ENCODE results near the gene TFPT. TPM values are rescaled to one million over a fixed set of nuclear protein-coding genes. Genes with fewer than 3 reads are reported as not detected.

The TFPT gene
- total and polyA plus RNA-seq, 7 donors = 18.2 to 28.6 (median 22.4) TPM

DNA sequence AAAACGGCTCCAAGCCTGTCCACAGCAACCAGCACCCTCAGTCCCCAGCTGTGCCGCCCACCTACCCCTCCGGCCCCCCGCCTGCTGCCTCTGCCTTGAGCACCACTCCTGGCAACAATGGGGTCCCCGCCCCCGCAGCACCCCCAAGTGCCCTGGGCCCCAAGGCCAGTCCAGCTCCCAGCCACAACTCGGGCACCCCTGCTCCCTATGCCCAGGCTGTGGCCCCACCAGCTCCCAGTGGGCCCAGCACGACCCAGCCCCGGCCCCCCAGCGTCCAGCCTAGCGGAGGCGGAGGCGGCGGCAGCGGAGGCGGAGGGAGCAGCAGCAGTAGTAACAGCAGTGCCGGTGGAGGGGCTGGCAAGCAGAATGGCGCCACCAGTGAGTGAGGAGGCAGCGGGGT, 32.7 kb upstream of the TFPT start:
- TF ChIP-seq, protein P1, sequence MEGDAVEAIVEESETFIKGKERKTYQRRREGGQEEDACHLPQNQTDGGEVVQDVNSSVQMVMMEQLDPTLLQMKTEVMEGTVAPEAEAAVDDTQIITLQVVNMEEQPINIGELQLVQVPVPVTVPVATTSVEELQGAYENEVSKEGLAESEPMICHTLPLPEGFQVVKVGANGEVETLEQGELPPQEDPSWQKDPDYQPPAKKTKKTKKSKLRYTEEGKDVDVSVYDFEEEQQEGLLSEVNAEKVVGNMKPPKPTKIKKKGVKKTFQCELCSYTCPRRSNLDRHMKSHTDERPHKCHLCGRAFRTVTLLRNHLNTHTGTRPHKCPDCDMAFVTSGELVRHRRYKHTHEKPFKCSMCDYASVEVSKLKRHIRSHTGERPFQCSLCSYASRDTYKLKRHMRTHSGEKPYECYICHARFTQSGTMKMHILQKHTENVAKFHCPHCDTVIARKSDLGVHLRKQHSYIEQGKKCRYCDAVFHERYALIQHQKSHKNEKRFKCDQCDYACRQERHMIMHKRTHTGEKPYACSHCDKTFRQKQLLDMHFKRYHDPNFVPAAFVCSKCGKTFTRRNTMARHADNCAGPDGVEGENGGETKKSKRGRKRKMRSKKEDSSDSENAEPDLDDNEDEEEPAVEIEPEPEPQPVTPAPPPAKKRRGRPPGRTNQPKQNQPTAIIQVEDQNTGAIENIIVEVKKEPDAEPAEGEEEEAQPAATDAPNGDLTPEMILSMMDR (IDR thresholded peaks at IDR 0.05) = no peak
- no peak for TF ChIP-seq EP300 (IDR thresholded peaks at IDR 0.05)
- no peak for TF ChIP-seq POLR2A (IDR thresholded peaks at IDR 0.05)
- no peak for TF ChIP-seq POLR2AphosphoS5 (IDR thresholded peaks at IDR 0.05)
- peaks cover 81 to 100% (median 90%) of the 10 kb centered on the region in 4 donors for H3K36me3 ChIP-seq
- WGBS, 2 donors = 88 to 90% methylated on average over 19 of the region's 19 CpGs
- H3K9me3 ChIP-seq = no peaks in the 10 kb centered on the region
- intact Hi-C loops (cut with DNase I) = no loop called here
- H3K27ac ChIP-seq = peak overlapping the region in 2 of 4 donors; percentile 18 to 32
- peaks cover 0 to 14% (median 2%) of the 10 kb centered on the region in 4 donors for H3K4me1 ChIP-seq
- H3K4me3 ChIP-seq = no peak overlapping the region
- no peaks in the 10 kb centered on the region for H3K27me3 ChIP-seq
- DNase-seq = no peak

DNA sequence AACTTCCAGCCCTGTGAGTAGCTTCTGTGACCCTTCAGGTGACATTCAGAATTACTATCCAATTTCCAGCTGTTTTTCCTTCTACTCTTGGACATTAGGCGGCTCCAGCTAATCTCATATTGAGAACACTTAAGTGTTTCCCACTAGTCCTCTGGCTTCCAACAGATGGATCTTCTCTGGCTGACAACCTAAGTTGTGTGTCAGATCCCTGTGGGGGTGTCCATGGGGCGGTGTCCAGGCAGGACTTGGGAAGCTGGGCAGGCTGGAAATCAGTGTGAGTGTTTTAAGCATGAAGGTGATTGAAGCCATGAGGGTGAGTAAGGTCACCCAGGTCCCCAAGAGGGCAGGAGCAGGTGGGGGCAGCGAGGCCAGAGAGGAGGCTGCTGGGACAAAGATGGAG, 32.2 kb upstream of the TFPT start:
- Histone ChIP-seq H3K27ac (peak overlapping the region; percentile 7 to 51 (median 28)), H3K27me3 (no peaks in the 10 kb centered on the region), H3K4me1 (peaks cover 0 to 14% (median 2%) of the 10 kb centered on the region in 4 donors), H3K9me3 (no peaks in the 10 kb centered on the region), H3K4me3 (no peak overlapping the region), H3K36me3 (peaks cover 81 to 100% (median 90%) of the 10 kb centered on the region in 4 donors)
- WGBS, 2 donors = 87 to 94% methylated on average over 3 of the region's 3 CpGs
- peak; percentile 84 for DNase-seq
- intact Hi-C loops (cut with DNase I) = no loop called here
- TF ChIP-seq POLR2AphosphoS5 (IDR thresholded peaks at IDR 0.05) (peak in 3 of 4 donors; percentile 44 to 57 (median 51)), EP300 (IDR thresholded peaks at IDR 0.05) (no peak), POLR2A (IDR thresholded peaks at IDR 0.05) (no peak)
- TF ChIP-seq, protein P1 (IDR thresholded peaks at IDR 0.05) = no peak

DNA sequence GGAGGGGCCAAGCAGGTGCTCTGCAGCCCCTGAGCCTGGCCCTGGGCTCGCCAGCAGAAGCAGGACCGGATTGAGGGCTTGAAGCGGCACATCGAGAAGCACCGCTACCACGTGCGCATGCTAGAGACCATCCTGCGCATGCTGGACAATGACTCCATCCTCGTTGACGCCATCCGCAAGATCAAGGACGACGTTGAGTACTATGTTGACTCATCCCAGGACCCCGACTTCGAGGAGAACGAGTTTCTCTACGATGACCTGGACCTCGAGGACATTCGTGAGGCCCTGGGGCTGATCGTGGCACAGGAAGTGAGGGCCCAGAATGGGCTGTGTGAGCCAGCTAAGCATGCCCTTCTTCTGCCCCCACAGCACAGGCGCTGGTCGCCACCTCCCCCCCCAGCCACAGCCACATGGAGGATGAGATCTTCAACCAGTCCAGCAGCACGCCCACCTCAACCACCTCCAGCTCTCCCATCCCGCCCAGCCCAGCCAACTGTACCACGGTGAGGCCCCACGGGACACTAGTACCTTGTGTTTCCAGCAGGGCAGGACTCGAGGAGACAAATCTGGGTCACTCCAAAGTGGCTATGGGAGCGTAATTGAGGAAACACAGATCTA, 30.2 kb upstream of the TFPT start:
- peaks cover 76 to 92% (median 78%) of the 10 kb centered on the region in 4 donors for H3K36me3 ChIP-seq
- DNase-seq = no peak
- H3K4me3 ChIP-seq = no peak overlapping the region
- TF ChIP-seq POLR2AphosphoS5 (IDR thresholded peaks at IDR 0.05) (no peak), POLR2A (IDR thresholded peaks at IDR 0.05) (no peak), EP300 (IDR thresholded peaks at IDR 0.05) (no peak)
- TF ChIP-seq, protein P1 (IDR thresholded peaks at IDR 0.05) = no peak
- H3K9me3 ChIP-seq = no peaks in the 10 kb centered on the region
- intact Hi-C loops (cut with DNase I) = no loop called here
- peaks cover 0 to 28% (median 10%) of the 10 kb centered on the region in 4 donors for H3K4me1 ChIP-seq
- H3K27me3 ChIP-seq = no peaks in the 10 kb centered on the region
- WGBS, 2 donors = 93 to 95% methylated on average over 28 of the region's 28 CpGs
- no peak overlapping the region for H3K27ac ChIP-seq

DNA sequence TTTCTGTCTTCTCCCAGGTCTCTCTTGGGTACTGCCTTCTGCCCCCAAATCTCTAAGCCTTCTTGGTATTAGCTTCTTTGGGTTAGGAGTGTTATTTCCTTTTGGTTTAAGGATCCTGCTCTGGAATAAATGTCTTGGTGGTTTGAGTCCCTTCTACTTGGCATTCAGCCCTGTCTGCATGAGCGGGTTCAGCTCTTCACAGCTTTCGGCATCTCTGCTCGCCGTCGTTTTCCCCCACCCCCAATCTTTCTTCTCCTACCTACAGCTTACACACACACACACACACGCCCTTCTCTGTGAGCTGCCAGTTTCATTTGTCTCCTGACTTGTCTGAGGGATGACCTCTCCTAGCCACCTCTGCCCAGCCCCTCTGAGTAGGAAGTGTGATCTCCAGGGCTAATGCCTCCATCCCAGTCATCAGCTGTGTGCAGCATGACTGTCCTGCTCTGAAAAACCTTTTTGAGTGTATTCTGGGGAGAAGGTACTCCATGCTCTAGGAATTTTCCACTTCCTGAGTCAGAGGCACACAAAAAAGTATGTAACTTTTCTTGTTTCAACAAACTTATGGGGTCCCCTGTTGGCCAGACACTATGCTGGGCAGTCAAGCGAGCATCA, 26.8 kb upstream of the TFPT start:
- Histone ChIP-seq H3K36me3 (peaks cover 45 to 58% (median 48%) of the 10 kb centered on the region in 4 donors), H3K4me1 (peaks cover 0 to 46% (median 36%) of the 10 kb centered on the region in 4 donors), H3K27me3 (no peaks in the 10 kb centered on the region), H3K27ac (no peak overlapping the region), H3K9me3 (no peaks in the 10 kb centered on the region), H3K4me3 (no peak overlapping the region)
- TF ChIP-seq POLR2AphosphoS5 (IDR thresholded peaks at IDR 0.05) (no peak), POLR2A (IDR thresholded peaks at IDR 0.05) (no peak), EP300 (IDR thresholded peaks at IDR 0.05) (no peak)
- TF ChIP-seq, protein P1 (IDR thresholded peaks at IDR 0.05) = no peak
- 85 to 89% methylated on average over 7 of the region's 7 CpGs for WGBS, 2 donors
- intact Hi-C loops (cut with DNase I) = no loop called here
- no peak for DNase-seq

Measured in sigmoid colon (tissue), 7 donors.